ENCODE measurements around the gene PRICKLE4.
A peak's percentile ranks its signal among the peaks of the same experiment; 100 is the strongest.

Gene PRICKLE4

DNA sequence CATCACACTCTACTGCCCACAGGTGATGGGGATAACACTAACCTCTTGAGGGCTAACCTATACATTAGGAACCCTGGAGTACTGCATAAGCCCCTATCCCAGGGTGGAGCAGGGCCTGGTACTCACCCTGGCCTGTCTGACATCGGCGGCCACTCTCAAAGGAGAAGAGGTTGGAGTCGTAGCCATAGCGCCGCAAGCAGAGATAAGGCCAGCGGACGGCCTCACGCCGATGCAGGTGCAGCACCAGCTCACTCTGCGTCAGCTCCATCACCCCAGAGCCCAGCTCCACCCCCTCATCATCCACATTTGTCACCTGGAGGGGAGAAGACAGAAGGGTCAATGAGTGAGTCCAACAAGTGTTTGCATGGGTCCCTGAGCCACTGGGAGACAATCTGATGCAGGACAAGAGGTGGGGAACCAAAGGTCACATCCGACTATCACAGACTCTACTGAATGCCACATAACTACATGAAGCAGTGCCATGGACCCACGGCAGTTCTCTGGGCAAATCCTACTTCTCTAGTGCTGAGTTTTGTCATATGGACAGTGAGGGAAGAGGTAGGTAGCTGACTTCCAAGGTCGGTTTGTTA lies 5.2 kb upstream of the PRICKLE4 start:
- no peak for DNase-seq

DNA sequence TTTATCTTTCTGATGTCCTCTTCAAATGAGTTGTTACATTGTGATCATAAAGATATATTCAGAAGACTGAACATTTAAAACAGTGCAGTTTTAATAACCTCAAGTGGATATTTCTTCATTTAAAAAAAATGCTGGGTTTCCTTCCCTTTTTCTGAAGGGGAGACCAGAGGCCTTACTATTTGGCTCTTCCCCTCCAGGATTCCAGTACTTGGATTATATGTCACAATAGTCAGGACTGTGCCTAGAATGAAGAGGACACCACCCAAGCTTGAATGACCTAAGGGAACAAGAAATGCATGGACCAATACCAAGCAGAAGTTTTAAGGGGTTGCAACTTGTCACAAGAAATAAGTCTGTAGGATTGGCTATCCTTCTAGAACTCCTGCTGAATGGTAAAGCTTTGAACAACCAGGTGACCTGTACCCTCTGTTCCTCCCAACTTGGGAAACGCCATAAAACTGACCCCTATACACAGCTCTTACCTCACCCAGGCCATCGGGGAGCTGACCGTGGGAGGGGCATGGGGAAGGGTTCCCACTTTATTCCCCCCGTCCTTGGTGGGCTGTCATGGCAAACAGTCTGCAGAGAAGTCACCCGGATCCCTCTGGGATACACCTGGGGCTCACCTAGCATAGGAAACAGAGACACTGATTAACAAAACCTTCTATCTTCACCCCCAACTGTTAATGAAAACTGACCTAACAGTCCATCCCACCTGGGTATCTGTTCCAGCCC lies 2.9 kb upstream of the PRICKLE4 start:
- DNase-seq = no peak

DNA sequence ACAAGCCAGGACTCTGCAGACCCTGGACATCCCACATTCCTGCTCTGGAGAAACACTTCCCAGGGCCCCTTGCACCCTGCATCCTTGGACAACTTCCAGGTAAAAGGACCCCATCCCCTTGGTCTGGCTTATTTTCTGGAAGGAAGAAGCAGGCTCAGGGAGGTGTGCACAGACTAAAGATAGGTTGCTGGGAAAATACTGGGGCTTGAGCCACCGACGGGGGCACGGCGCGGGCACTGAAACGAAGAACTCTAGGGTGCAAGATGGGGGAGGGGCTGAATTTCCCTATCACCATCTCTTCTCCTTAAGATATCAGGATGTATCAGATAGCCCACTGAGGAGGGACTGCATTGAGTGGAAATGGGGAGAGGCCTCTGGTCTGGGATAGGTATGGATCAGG lies 1.7 kb upstream of the PRICKLE4 start:
- DNase-seq = no peak

DNA sequence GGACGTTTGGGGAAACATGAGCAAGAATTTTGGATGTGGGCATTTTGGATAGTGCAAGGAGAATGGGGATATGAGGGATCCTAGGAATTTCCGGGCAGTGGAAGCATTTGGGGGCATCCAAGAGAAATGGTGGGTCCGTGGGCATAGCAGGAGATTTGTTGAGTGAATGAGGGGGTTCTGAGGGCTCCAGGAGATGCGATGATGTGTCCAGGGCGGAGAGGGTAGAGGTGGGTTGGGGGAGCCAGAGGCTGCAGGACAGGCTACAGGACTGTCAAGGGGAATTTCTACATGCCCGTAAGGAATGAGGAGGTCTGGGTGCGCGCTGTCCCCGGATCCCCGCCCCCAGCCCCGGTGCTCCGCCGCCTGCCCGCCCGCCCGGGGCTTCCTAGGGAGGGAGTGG lies 1.2 kb upstream of the PRICKLE4 start:
- no peak for DNase-seq

DNA sequence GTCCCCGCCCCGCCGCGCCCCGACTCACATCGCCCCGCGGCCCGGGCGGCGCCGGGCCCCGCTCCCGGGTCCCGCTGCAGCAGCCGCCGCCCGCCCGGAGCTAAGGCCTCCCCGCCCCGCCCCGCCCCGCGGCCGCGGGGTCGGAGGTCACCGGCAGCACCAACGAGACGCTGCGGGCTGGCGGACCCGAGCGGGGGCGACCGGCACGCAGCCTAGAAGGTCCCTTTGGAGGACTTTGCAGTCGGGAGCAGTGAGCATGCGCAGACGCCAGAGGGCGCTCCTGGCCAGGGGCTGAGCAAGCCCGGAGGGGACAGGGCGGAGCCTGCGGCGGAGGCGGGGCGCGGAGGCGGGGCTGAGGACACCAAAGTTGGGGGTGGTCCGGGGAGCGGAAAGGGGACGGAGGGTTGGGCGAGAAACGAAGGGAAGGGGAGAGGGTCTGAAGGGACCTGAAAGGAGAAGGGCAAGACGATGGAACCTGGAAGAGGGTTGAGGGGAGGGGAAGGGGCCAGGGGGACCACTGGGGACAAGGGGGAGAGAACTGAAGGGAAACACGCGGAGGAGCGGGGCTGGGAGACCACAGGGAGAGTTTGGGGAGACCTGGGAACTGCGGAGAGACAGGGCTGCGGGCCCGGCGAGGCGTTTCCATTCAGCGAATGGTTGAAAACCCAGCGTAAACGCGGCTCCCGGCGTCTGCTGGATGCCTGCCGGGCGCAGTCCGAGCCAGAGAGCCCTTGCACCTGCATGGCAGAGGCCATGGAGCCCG lies 613 bp upstream of the PRICKLE4 start, which contains the start of gene FRS3:
TSS of gene FRS3 (minus strand) at position 113 of the 763 bp plus-strand sequence. CDS start 2,913 bp downstream, outside the sequence.
- peak; percentile 67 for DNase-seq

DNA sequence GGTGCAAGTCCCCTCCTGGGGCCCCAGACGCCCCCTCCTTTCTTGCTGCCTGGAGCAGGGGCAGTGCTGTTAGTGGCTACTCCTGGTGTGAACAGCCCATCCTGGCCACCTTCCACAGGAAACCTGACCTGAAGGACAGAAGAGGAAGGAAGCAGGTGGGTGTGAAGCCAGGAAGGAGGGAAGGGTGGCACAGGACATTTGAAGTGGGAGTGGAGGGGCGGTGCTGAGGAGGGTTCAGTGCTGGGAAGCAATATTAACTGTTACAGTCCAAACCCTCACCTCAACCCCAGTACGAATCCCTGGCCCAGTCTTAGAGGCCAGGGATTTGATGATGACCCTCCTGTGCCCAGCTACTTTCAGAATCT lies 766 bp downstream of the PRICKLE4 start:
- DNase-seq = no peak

DNA sequence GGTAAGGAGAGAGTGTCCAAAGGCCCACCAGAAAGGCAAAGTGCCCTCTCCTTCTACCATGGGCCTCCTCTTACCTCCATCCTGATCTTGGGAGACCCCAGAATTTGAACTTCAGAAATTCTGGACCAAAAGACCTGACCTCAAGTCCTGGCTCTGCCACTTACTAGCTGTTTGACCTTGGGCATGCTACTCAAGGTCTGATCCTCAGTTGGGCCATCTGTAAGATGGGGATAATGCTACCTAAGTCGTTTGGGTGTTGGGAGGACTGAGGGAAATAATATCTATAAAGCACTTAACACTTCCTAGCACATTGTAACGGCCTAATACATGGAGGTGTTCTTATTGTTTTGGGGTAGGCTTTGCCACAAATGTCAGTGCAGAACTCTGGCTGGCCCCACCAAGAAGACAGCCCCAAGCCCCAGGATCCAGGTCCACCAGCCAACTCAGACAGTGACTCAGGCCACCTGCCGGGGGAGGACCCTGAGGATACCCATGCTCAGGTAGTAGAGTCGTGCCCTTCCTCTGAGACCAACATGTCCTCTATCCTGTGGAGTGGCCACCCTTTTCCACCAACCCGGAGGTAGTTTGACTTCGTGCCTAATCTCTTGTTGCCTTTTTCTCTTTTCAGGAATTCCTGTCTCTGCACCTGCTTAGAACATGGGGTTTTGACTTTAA lies 2.7 kb downstream of the PRICKLE4 start:
- DNase-seq = no peak

DNA sequence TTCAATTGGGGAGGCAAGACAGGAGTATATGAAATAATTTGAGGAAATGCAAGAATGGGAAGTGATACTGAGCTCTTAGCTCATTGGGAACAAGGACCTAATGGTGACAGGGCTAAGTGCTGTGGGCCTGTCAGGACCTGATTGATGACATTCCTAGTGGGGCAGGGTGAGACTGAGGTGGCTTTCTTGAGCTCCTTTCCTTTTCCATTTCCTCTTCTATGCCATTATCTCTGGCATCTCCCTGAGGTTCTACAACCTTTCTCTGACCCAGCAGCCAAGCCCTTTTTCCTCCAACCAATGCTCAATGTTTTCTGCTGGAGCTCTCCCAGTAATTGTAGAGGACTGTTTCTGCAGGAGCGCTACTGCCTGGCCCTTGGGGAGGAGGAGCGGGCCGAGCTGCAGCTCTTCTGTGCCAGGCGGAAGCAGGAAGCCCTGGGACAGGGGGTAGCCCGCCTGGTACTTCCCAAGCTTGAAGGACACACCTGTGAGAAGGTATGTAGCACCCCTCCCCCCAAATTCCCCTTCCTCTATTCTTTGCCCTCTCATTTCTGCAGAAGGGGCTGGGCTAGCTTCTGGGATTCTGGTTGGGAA lies 4.1 kb downstream of the PRICKLE4 start:
- no peak for DNase-seq

DNA sequence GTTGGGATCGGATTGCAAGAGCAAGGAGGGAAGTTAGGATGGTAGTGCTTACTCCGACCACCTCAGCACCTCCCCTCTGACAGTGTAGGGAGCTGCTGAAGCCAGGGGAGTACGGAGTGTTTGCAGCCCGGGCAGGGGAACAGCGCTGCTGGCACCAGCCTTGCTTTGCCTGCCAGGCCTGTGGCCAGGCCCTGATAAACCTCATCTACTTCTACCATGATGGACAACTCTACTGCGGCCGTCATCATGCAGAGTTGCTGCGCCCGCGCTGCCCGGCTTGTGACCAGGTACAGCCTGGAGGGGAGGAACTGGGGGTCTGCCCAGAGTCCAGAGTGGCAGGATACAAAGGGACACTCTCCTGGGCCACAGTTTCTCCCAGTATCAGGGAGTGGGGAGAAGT lies 4.7 kb downstream of the PRICKLE4 start:
- no peak for DNase-seq

DNA sequence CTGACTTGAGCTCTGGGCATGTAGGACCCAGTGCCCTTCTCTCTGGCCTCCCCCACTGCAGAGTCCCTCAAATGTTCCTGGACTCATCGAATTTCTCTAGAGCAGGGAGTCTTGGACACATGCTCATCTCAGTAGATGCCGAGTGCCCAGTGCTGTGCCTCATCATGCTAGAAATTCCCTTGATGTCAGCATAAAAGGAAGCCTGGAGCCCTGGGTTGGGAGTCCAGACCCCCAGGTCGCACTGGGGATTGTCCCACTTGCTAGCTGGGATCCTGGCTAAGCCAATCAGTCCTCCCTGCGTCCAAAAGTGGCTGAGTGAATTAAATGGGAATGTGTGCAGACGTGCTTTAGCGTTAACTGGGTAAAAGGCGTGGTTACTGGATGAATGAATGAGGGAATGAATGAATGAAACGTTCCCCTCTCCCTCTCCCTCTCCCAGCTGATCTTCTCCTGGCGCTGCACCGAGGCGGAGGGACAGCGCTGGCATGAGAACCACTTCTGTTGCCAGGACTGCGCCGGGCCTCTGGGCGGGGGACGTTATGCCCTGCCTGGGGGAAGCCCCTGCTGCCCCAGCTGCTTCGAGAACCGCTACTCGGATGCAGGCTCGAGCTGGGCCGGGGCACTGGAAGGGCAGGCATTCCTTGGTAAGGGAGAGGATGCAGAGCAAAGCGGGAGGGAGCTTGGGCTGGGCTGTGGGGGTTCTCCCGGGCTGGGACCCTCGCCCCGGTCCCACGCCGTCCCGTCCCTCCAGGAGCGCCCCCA lies 5.3 kb downstream of the PRICKLE4 start:
- DNase-seq = no peak

DNA sequence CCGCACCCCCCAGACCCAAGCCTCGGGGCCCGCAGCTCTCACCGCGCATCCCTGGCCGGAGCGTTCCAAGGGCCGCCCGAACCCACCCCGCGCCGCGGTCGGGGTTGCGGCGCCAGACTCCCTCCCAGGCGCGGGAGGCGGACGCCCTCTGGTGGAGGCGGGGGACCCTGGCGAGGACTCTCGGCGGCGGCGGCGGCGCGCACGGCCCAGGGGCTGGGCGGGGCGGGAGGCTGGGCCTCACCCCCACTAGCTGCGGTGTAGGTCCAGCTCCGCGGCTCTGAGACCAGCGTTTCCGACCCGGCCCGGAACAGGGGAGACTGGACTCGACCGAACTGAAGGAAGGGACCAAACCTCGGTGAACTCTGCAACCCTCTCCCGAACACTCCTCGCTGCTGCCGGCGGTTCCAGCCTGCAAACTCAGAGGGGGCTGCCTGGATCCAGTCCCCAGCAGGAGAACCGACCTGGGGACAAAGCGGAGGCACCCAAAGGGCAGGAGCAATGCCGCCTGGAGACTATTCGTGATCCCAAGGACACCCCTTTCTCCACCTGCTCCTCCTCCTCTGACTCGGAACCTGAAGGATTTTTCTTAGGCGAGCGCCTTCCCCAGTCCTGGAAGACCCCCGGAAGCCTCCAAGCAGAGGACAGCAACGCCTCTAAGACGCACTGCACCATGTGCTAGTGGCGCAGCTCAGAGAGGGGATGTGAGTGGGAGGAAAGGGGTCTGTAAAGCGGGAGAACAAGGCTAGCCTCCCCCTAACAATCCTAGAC lies 6.1 kb downstream of the PRICKLE4 start:
- peak; percentile 55 for DNase-seq

DNA sequence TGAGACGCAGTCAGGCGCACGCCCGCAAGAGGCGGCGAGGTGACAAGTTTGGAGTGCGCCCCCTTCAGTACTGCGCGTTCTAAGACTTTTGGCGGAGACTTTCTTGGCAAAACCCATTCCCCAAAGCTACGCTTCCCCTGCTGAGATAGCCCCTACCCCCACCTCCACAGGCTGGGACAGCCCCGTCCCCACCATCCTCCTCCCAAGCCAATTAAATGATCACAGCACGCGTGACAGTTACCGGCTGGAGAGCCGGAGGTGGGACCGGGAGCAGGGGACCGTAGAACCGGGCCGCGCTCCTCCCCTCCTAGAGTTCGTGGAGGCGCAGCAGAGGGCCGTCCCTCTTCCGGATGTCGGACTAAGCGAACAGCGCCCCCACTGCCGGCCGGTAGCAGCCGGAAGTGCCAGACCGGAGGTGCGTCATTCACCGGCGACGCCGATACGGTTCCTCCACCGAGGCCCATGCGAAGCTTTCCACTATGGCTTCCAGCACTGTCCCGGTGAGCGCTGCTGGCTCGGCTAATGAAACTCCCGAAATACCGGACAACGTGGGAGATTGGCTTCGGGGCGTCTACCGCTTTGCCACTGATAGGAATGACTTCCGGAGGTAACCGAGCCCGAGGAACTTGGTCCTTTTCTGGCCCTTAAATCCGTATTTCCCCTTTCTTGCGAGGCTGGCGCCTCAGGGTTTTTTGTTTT lies 6.8 kb downstream of the PRICKLE4 start, which contains the start of gene TOMM6:
TSS of gene TOMM6 (plus strand) at position 476 of the 699 bp plus-strand sequence. CDS start at position 480, 4 bp downstream.
- DNase-seq = peak; percentile 82

DNA sequence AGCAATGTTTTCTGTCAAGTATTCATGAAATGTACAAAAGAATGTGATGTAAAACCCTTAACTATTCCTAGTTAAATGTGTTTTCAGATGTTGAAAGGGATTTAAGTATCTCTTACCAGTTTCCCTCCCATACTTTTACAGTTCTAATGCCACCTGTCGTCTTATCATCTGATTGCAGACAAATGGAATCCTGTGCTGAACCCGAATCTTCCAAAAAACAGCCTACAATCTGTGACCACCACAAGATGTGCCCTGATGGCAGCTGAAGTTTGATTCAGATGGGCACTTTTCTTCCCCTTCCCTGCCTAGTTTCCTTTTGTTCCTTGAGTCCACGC lies 8.8 kb downstream of the PRICKLE4 start:
- DNase-seq = no peak

DNA sequence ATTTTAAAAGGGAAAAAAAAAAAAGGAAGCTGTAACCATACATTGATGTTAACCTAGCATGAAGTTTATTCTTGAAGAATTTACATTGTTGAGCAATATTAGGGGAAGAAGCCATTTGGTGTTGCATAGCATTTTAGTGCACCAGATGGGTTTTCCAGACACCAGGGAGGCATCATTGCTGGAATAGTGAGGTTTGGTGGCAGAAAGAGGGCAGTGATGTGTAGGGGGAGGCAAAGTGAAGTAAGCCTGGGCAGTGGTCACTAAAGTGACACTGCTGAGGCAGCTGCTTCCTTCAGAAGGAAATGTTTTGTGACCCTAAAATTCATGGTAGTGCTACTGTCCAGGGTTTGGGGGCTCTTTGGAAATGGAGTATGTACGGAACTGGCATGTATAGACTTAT lies 9.5 kb downstream of the PRICKLE4 start:
- DNase-seq = no peak

DNA sequence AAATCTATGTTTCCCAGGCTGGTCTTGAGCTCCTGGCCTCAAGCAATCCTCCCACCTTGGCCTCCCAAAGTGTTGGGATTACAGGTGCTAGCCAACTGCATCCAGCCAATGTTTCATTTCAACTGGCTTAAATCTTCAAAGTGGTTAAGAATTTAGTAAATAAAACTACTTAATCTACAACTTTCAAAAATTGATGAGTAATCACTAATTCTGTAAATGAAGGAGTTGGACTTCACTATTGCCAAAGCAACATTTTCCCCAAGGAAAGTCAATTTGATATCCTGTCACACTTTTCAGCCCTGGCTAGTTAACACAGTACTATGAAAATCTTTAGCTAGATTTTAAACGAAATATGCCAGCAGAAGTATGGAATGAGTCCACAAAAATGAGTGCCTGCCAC lies 10.7 kb downstream of the PRICKLE4 start:
- no peak for DNase-seq

DNA sequence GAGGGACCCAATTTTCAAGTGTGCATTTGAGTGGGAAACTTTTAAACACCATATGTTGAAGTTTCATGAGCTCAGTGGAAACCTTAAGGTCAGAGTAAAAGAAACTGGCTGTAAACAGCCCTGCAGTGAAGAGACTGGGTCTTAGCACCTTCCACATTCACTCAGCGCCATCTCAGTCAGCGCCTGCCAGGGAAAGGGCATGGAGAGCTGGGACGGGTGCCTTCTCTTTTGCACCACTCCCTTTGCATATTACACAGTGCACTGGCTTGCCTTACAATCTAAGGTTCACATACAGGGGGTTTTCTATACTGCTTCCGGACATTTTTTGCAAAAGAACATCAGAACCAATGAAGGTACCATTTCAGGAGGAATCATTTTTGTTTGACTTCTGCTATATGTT lies 11.4 kb downstream of the PRICKLE4 start:
- no peak for DNase-seq

DNA sequence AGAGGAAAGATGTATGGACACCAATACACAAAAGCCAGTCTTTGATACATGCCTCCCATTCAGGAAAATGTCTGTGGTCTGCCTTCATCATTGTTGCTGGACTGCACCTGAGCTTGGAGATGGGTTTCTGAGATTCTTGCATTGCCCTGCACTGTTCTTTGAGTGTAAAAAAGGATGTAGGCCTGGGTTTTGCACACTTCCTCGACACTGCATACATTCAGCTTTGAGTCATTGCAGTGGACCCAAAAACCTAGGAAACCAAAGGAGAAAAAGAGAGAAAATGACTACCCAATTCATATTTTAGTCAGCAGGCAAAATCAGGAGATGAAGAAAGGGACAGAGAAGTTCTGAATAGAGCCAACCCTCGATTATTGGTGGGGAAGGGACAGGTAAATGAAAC lies 15.9 kb downstream of the PRICKLE4 start:
- DNase-seq = no peak

DNA sequence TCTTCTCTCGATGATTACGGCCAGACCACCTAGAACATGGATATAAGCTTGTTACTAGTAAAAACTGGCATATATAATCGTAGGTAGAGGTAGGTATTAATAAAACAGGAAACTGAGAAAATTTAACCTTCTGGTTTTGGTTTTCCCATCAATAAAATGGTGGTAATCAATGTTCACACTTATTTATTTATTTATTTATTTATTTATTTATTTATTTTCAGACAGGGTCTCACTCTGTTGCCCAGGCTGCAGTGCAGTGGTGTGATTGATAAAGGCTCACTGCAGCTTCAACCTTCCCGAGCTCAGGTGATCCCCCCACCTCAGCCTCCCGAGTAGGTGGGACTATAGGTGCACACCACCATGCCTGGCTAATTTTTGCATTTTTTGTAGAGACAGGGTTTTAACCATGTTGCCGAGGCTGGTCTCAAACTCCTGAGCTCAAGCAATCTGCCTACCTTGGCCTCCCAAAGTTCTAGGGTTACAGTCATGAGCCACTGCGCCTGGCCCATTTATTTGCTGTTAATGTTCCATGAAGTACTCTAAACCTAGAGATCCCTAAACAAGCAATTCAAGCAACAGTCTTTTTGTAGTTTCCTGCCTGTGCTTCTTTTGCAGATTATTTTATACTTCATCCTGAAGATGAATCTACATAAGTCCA lies 18.4 kb downstream of the PRICKLE4 start:
- no peak for DNase-seq

DNA sequence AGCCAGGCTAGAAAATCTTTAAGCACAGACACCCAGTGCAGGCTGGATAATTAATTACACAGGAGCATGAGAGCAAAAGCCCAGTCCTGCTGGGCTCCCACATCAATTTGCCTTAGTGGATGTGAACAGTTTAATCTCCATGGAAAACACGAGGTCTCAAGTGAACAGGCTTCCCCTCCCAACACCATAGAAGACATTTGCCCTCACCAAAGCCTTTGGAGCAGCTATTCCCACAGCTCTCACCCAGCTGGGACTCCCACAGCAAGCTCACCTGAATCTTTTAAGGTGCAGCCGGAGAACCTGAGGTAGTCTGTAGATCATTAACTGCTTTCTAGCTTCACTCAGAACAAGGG lies 19.0 kb downstream of the PRICKLE4 start:
- no peak for DNase-seq

DNA sequence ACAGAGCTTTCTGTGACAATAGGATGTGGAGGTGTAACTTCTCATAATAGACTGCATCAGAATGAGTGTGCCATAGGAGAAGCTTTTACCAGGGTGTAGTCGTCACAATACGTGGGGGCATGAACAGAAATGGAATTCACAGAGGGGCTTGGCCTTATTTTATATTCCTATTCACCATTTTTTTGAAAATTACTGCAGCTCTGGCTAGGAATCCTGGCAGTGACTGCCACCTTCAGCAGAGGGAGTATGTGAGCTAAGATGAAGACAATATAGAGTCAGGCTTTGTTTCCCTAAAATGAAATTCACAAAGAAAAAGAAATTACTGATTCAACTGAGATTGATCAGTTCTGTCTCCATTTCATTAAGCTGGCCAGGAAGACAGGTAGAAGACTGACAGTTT lies 20.8 kb downstream of the PRICKLE4 start:
- DNase-seq = peak; percentile 6

Measured in kidney glomerular epithelial cell (primary cell).